OCI-LY3 (cell line): ENCODE results near the gene RFC2.

Experiments
- H2AFZ ChIP-seq: fragments of 200-600, 300-600 bp; shearing (Covaris generic); 2 replicates; pipeline ENCODE4 v1.6.0; 2014; ENCODE audit warnings: antibody characterized with exemption, low read depth, low read length
- H3K27ac ChIP-seq: fragments of 200-600, 300-600 bp; sonication (generic); 2 replicates; pipeline ENCODE4 v1.5.1; 2014; ENCODE audit warnings: mild to moderate bottlenecking, low read length, moderate library complexity, mixed read lengths
- H3K27me3 ChIP-seq: fragments of 200-600, 300-600 bp; sonication (generic); 2 replicates; pipeline ENCODE4 v1.6.1; 2014; ENCODE audit warnings: low read depth, low read length, mixed read lengths
- H3K36me3 ChIP-seq: fragments of 200-600, 300-600 bp; sonication (generic); replicated peaks from 2 replicates; pipeline ENCODE3; 2014; ENCODE audit warnings: low read depth, low read length, mixed read lengths
- H3K4me1 ChIP-seq: fragments of 300-600, 200-600 bp; sonication (generic); 2 replicates; pipeline ENCODE4 v1.6.1; 2014; ENCODE audit warnings: low read length, mixed read lengths
- H3K4me2 ChIP-seq: fragments of 200-600, 300-600 bp; sonication (generic); 2 replicates; pipeline ENCODE4 v1.6.1; 2014; ENCODE audit warnings: low read length, mixed read lengths
- H3K4me3 ChIP-seq: fragments of 300-600, 200-600 bp; sonication (generic); 2 replicates; pipeline ENCODE4 v1.5.1; 2014; ENCODE audit warnings: antibody characterized with exemption, mild to moderate bottlenecking, low read length, moderate library complexity
- H3K79me2 ChIP-seq: fragments of 300-600, 200-600 bp; shearing (Covaris generic); 2 replicates; pipeline ENCODE4 v1.6.1; 2014; ENCODE audit warnings: mild to moderate bottlenecking, low read length, mixed read lengths
- H3K9ac ChIP-seq: fragments of 300-600, 200-600 bp; shearing (Covaris generic); 2 replicates; pipeline ENCODE4 v1.6.0; 2014; ENCODE audit warnings: mild to moderate bottlenecking, low read length, moderate library complexity
- H3K9me3 ChIP-seq: fragments of 200-600, 300-600 bp; shearing (Covaris generic); 2 replicates; pipeline ENCODE4 v1.6.1; 2014; ENCODE audit warnings: low read length, mixed read lengths; ENCODE audit not compliant: insufficient read depth
- H4K20me1 ChIP-seq: fragments of 200-600, 300-600 bp; sonication (generic); 2 replicates; pipeline ENCODE4 v1.6.1; 2016; ENCODE audit warnings: low read length, mixed read lengths; ENCODE audit not compliant: insufficient read depth
- CTCF ChIP-seq: fragments of 200-600, 300-600 bp; sonication (generic); IDR thresholded peaks from 2 replicates; pipeline ENCODE4 v1.5.1; 2014; ENCODE audit warnings: antibody characterized with exemption, low read length, low read depth
- EZH2phosphoT487 ChIP-seq: fragments of 200-600 bp; shearing (Covaris generic); IDR thresholded peaks from 2 replicates; pipeline ENCODE4 v1.6.1; 2018; ENCODE audit warnings: antibody characterized with exemption, mixed run types, low read depth

RFC2 gene

GRCh38 chr7:74284781-74285259, 30.6 kb upstream of the RFC2 start:
- TF ChIP-seq EZH2phosphoT487 (no peak), CTCF (no peak)

GRCh38 chr7:74283858-74284447, 29.8 kb upstream of the RFC2 start:
- H3K79me2 ChIP-seq = no peaks in the 10 kb centered on the region
- H2AFZ ChIP-seq = no peak overlapping the region
- H3K4me3 ChIP-seq = no peak overlapping the region
- H4K20me1 ChIP-seq = no peaks in the 10 kb centered on the region
- no peaks in the 10 kb centered on the region for H3K27me3 ChIP-seq
- H3K9me3 ChIP-seq = no peaks in the 10 kb centered on the region
- peak overlapping the region; percentile 90 for H3K27ac ChIP-seq
- peaks cover 75% of the 10 kb centered on the region for H3K4me1 ChIP-seq
- TF ChIP-seq CTCF = no peak
- TF ChIP-seq EZH2phosphoT487 = no peak
- peak overlapping the region; percentile 51; the same call in 1 of the 2 replicates for H3K9ac ChIP-seq
- H3K4me2 ChIP-seq = peak overlapping the region; percentile 87
- no peaks in the 10 kb centered on the region for H3K36me3 ChIP-seq

More at GRCh38 chr7:74284781-74285259, 30.6 kb upstream of the RFC2 start:
- H3K9ac ChIP-seq = peak overlapping the region; percentile 51; the same call in 1 of the 2 replicates
- peak overlapping the region; percentile 90 for H3K27ac ChIP-seq
- no peaks in the 10 kb centered on the region for H4K20me1 ChIP-seq
- H3K4me2 ChIP-seq = peak overlapping the region; percentile 87
- peak overlapping the region; percentile 59 for H3K4me3 ChIP-seq
- H3K9me3 ChIP-seq = no peaks in the 10 kb centered on the region
- H3K36me3 ChIP-seq = no peaks in the 10 kb centered on the region
- peaks cover 67% of the 10 kb centered on the region for H3K4me1 ChIP-seq
- H2AFZ ChIP-seq = peak overlapping the region; percentile 47
- H3K27me3 ChIP-seq = no peaks in the 10 kb centered on the region
- H3K79me2 ChIP-seq = peaks cover 5% of the 10 kb centered on the region

GRCh38 chr7:74282748-74283459, 28.7 kb upstream of the RFC2 start:
- Histone ChIP-seq H3K27me3 (no peaks in the 10 kb centered on the region), H2AFZ (no peak overlapping the region), H3K4me1 (peaks cover 74% of the 10 kb centered on the region), H3K79me2 (no peaks in the 10 kb centered on the region), H3K9me3 (no peaks in the 10 kb centered on the region), H4K20me1 (no peaks in the 10 kb centered on the region), H3K4me3 (no peak overlapping the region), H3K9ac (no peak overlapping the region), H3K4me2 (no peak overlapping the region), H3K36me3 (no peaks in the 10 kb centered on the region), H3K27ac (no peak overlapping the region)
- no peak for TF ChIP-seq EZH2phosphoT487
- no peak for TF ChIP-seq CTCF

GRCh38 chr7:74280985-74281384, 26.8 kb upstream of the RFC2 start:
- H3K9me3 ChIP-seq = no peaks in the 10 kb centered on the region
- H3K27ac ChIP-seq = 0 out of 2 replicates have a peak overlapping the region, but pooled peaks have one; percentile 8
- no peak overlapping the region for H3K9ac ChIP-seq
- no peak overlapping the region for H3K4me3 ChIP-seq
- H3K4me2 ChIP-seq = no peak overlapping the region
- TF ChIP-seq EZH2phosphoT487 (no peak), CTCF (no peak)
- no peaks in the 10 kb centered on the region for H3K79me2 ChIP-seq
- no peaks in the 10 kb centered on the region for H4K20me1 ChIP-seq
- peaks cover 64% of the 10 kb centered on the region for H3K4me1 ChIP-seq
- H3K36me3 ChIP-seq = no peaks in the 10 kb centered on the region
- H2AFZ ChIP-seq = no peak overlapping the region
- no peaks in the 10 kb centered on the region for H3K27me3 ChIP-seq
